ENCODE results near the gene SLC1A4.
"Not testable (repeated sequence)": the region's sequence is repeated elsewhere in the genome, so short reads cannot be mapped to it uniquely, and the experiment has no call there.

SLC1A4 gene

GRCh38 chr2:65032019-65032975 is 43.1 kb downstream of the SLC1A4 start:
- no peak overlapping the region for H3K4me3 ChIP-seq (replicated peaks; ENCODE audit: insufficient read depth, low read length)
- no peaks in the 10 kb centered on the region for H3K27me3 ChIP-seq (ENCODE audit: insufficient read depth, poor library complexity, severe bottlenecking)
- H3K27ac ChIP-seq (replicated peaks), result no peak overlapping the region
- TF ChIP-seq GABPA (IDR thresholded peaks at IDR 0.05; ENCODE audit: low read depth) (no peak), REST (IDR thresholded peaks at IDR 0.05; ENCODE audit: insufficient replicate concordance, low read depth) (no peak), SPI1 (IDR thresholded peaks at IDR 0.05; ENCODE audit: borderline replicate concordance, low read depth) (no peak), POLR2AphosphoS5 (IDR thresholded peaks at IDR 0.05; ENCODE audit: low read depth) (no peak), CTCF (IDR thresholded peaks at IDR 0.05; ENCODE audit: insufficient read depth, low read length) (no peak)
- no peak for DNase-seq (ENCODE audit: low read depth in 1 of 2, low spot score in 1 of 2)

GRCh38 chr2:65033178-65033577 is 44.0 kb downstream of the SLC1A4 start:
- no peak for DNase-seq (ENCODE audit: low read depth in 1 of 2, low spot score in 1 of 2)
- Histone ChIP-seq H3K4me3 (replicated peaks; ENCODE audit: insufficient read depth, low read length) (no peak overlapping the region), H3K27me3 (ENCODE audit: insufficient read depth, poor library complexity, severe bottlenecking) (no peaks in the 10 kb centered on the region), H3K27ac (replicated peaks) (no peak overlapping the region)
- TF ChIP-seq REST (IDR thresholded peaks at IDR 0.05; ENCODE audit: insufficient replicate concordance, low read depth), result no peak
- TF ChIP-seq SPI1 (IDR thresholded peaks at IDR 0.05; ENCODE audit: borderline replicate concordance, low read depth), result no peak
- no peak for TF ChIP-seq POLR2AphosphoS5 (IDR thresholded peaks at IDR 0.05; ENCODE audit: low read depth)
- no peak for TF ChIP-seq CTCF (IDR thresholded peaks at IDR 0.05; ENCODE audit: insufficient read depth, low read length)
- TF ChIP-seq GABPA (IDR thresholded peaks at IDR 0.05; ENCODE audit: low read depth), result no peak

- DNase-seq (ENCODE audit: low read depth in 1 of 2, low spot score in 1 of 2); H3K4me3 ChIP-seq (replicated peaks; ENCODE audit: insufficient read depth, low read length); H3K27ac ChIP-seq (replicated peaks); H3K27me3 ChIP-seq (ENCODE audit: insufficient read depth, poor library complexity, severe bottlenecking): not testable (repeated sequence)
Observed at GRCh38 chr2:65033667-65034066, 44.5 kb downstream of the SLC1A4 start.

- H3K27me3 ChIP-seq (ENCODE audit: insufficient read depth, poor library complexity, severe bottlenecking), result no peaks in the 10 kb centered on the region
- H3K4me3 ChIP-seq (replicated peaks; ENCODE audit: insufficient read depth, low read length), result no peak overlapping the region
- DNase-seq (ENCODE audit: low read depth in 1 of 2, low spot score in 1 of 2), result no peak
- no peak overlapping the region for H3K27ac ChIP-seq (replicated peaks)
- TF ChIP-seq POLR2AphosphoS5 (IDR thresholded peaks at IDR 0.05; ENCODE audit: low read depth), result no peak
Observed at GRCh38 chr2:65035351-65035943, 46.2 kb downstream of the SLC1A4 start.
